AG09309 (cell line): ENCODE measurements around the gene COL23A1.

Experiments
- DNase-seq: peaks from one replicate; pipeline ENCODE4 v3.0.0-alpha.2; 2010; ENCODE audit warnings: low read depth
- H3K4me3 ChIP-seq: 2 replicates; pipeline ENCODE4 v1.5.1; 2011; ENCODE audit warnings: mild to moderate bottlenecking, low read depth, low read length, moderate library complexity; ENCODE audit not compliant: control insufficient read depth
- TF ChIP-seq, protein P1 (sequence below): IDR thresholded peaks from 2 replicates; pipeline ENCODE4 v1.5.1; 2011; ENCODE audit warnings: mild to moderate bottlenecking, low read depth, low read length, inconsistent platforms; ENCODE audit not compliant: insufficient read depth, control insufficient read depth; ENCODE audit errors: missing control alignments

The COL23A1 gene

DNA sequence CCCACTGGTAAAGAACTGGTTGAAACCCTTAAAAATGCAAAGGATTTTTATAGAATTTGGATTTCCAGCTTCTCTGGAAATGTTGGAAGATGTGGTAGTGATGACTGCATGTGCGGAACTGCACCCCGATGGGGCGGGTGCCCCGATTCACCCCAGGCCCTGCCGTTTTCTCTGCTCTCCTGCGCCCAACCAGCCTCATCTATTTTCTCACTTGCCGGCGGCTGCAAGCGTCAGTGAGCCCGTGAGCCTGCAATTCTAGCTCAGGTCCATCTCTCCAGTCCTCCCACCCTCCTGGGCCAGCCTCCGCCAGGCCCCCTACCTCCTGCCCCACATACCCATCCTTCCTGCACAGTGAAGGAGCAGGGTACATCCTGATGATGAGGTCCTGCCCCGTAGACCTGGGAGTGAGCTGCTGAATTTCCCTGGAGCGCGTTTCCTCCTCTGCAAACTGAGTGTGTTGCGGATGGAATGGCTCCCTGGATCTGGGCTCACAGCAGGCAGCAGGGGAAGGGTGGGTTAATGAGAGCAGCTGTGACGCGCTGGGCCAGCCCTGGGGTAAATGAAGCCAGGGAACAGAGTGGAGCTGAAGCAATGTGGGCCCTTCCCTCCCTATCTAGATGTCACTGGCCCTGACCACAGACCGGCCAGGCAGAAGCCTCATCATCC is 311.7 kb downstream of the COL23A1 start:
- DNase-seq: no peak
- H3K4me3 ChIP-seq: no peak overlapping the region
- TF ChIP-seq, protein P1, sequence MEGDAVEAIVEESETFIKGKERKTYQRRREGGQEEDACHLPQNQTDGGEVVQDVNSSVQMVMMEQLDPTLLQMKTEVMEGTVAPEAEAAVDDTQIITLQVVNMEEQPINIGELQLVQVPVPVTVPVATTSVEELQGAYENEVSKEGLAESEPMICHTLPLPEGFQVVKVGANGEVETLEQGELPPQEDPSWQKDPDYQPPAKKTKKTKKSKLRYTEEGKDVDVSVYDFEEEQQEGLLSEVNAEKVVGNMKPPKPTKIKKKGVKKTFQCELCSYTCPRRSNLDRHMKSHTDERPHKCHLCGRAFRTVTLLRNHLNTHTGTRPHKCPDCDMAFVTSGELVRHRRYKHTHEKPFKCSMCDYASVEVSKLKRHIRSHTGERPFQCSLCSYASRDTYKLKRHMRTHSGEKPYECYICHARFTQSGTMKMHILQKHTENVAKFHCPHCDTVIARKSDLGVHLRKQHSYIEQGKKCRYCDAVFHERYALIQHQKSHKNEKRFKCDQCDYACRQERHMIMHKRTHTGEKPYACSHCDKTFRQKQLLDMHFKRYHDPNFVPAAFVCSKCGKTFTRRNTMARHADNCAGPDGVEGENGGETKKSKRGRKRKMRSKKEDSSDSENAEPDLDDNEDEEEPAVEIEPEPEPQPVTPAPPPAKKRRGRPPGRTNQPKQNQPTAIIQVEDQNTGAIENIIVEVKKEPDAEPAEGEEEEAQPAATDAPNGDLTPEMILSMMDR: no peak

DNA sequence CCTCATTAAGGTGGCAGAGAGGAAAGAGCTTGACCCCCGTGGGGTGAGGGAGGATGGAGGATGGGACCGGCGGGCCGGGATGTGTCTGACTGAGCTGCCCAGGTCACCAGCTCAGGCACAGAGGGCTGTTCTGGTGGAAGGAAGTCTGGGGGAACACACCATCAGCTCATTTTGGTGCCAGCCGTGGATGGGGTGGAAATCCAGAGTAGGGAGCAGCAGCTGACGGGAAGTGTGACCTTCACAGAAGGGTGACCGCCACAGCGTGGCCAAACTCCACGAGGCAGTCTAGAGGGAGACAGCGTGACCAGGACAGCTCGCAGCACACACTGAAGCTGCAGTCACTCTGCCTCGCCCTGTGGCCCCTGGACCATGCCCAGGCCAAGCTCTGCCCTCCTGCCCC is 312.3 kb downstream of the COL23A1 start:
- TF ChIP-seq, protein P1: no peak
- DNase-seq: no peak
- no peak overlapping the region for H3K4me3 ChIP-seq

- no peak for DNase-seq
- no peak overlapping the region for H3K4me3 ChIP-seq
- TF ChIP-seq, protein P1: no peak
These were observed 312.8 kb downstream of the COL23A1 start for GRCh38 chr5:178277346-178277745.

DNA sequence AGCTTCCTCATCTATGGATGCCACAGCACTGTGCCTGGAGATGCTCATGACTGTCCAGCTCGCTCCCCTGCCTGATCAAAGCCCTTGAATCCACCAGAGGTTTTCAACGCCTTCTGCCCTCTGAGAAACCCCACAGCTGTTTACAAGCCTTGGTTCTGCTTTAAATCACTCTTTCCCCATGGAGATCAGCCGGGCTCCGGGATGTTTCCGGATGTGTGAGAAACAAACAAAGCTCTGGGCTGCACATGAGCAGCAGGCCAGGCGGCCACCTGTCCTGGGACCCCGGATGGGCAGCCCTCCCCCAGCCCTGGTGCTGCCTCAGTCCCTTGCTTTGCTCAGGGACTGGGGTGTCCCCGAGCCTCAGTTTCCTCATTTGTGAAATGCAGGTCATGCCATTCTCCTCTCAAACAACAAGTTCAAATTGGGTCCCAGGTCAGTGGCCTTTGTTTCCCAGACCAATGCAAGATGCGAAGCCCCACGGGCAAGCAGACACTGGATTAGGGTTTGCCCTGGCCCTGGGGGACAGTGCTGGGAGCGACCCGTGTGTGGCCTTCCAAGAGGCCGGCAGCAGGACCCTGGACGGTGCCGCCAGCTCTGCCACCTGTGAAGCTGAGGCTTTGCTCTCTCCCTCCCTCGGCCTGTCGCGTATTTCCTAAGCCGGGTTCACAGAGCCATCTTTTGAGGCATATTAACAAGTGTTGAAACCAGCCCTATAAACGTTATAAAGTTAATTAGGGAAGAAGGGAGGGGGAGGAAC is 315.2 kb downstream of the COL23A1 start:
- H3K4me3 ChIP-seq: no peak overlapping the region
- DNase-seq: no peak
- TF ChIP-seq, protein P1: no peak

DNA sequence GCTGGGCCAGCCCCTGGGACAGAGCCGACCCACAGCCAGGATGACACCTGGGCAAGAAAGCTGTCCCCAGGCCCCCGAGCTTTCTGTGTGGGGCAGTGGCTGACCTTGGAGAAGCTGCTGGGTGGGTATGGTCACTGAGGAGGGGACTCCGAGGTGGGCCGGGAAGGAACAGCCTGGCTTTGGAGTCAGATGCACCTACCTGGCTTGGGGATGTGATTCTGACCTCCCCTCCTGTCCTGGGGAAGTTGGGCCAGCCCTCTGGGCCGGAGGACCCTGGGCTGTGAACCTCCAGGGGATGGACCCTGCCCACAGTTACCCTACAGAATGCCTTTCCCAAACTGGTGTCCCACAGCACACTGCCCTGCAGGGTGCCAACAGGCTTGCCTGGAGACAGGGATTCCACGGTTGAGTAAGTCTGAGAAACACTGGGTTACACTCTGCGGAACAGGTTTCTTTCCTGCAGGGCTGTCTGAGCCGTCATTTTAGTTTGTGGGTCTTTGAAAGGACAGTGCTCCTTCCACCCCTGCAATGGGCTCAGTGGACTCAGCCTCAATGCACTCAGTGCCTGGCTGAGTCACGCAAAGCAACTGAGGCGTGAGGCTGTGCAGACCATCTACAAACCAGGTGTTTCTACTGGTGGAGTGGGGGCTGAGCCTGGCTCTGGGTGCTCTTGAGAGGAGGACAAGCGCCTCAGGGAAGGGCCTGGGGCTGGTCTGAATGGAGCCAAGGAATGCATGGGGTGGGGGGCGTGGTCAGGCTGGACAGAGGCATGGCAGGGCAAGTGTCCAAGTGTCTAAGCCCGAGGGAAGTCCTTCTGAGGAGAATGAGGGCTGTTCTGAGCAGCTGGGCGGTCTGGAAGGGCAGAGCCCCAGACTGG is 316.3 kb downstream of the COL23A1 start:
- DNase-seq: no peak
- H3K4me3 ChIP-seq: no peak overlapping the region
- TF ChIP-seq, protein P1: no peak

GRCh38 chr5:178273041-178273440 is 317.2 kb downstream of the COL23A1 start:
- DNase-seq: no peak
- TF ChIP-seq, protein P1: no peak
- H3K4me3 ChIP-seq: no peak overlapping the region
